Muscle layer of duodenum (tissue), 2 donors: ENCODE measurements around the gene CNPY1.

Experiments used
- H3K27ac ChIP-seq: one replicate; pipeline ENCODE4 v1.7.0; 2013; ENCODE audit warnings: mild to moderate bottlenecking, low read length
- H3K27me3 ChIP-seq: one replicate; pipeline ENCODE4 v1.7.0; 2013; ENCODE audit warnings: low read depth, mild to moderate bottlenecking, control low read depth, low read length
- H3K36me3 ChIP-seq, 2 donors: one replicate each; pipeline ENCODE4 v1.7.0; 2013; ENCODE audit warnings: low read length in 2 of 2, control low read depth in 1 of 2, mild to moderate bottlenecking in 1 of 2; ENCODE audit not compliant: insufficient read depth in 2 of 2, control insufficient read depth in 1 of 2
- H3K4me1 ChIP-seq, 2 donors: one replicate each; pipeline ENCODE4 v1.7.0; 2013; ENCODE audit warnings: low read length in 2 of 2, mild to moderate bottlenecking in 2 of 2, control low read depth in 1 of 2, moderate library complexity in 1 of 2; ENCODE audit not compliant: insufficient read depth in 2 of 2, control insufficient read depth in 1 of 2
- H3K4me3 ChIP-seq, 2 donors: one replicate each; pipeline ENCODE4 v1.7.0; 2013; ENCODE audit warnings: low read length in 2 of 2, low read depth in 1 of 2, mild to moderate bottlenecking in 1 of 2
- H3K9me3 ChIP-seq, 2 donors: one replicate each; pipeline ENCODE4 v1.7.0; 2013; ENCODE audit warnings: low read length in 2 of 2, control low read depth in 1 of 2, mild to moderate bottlenecking in 1 of 2; ENCODE audit not compliant: control insufficient read depth in 1 of 2
- donor health status: healthy.

The CNPY1 gene

GRCh38 chr7:155576900-155577508 lies 30.6 kb upstream of the CNPY1 start:
- Histone ChIP-seq H3K27ac (no peak overlapping the region), H3K4me1 (no peaks in the 10 kb centered on the region), H3K27me3 (no peaks in the 10 kb centered on the region), H3K4me3 (no peak overlapping the region), H3K36me3 (no peaks in the 10 kb centered on the region), H3K9me3 (no peaks in the 10 kb centered on the region)

GRCh38 chr7:155576416-155576815 lies 30.1 kb upstream of the CNPY1 start:
- Histone ChIP-seq H3K4me3 (no peak overlapping the region), H3K4me1 (no peaks in the 10 kb centered on the region), H3K9me3 (no peaks in the 10 kb centered on the region), H3K27ac (no peak overlapping the region), H3K27me3 (no peaks in the 10 kb centered on the region), H3K36me3 (no peaks in the 10 kb centered on the region)

GRCh38 chr7:155574556-155575290 lies 28.4 kb upstream of the CNPY1 start:
- no peaks in the 10 kb centered on the region for H3K36me3 ChIP-seq
- H3K4me3 ChIP-seq, result no peak overlapping the region
- no peaks in the 10 kb centered on the region for H3K4me1 ChIP-seq
- no peaks in the 10 kb centered on the region for H3K9me3 ChIP-seq
- no peaks in the 10 kb centered on the region for H3K27me3 ChIP-seq
- H3K27ac ChIP-seq, result no peak overlapping the region

GRCh38 chr7:155571581-155572345 lies 25.4 kb upstream of the CNPY1 start:
- no peak overlapping the region for H3K27ac ChIP-seq
- H3K27me3 ChIP-seq, result no peaks in the 10 kb centered on the region
- H3K36me3 ChIP-seq, result no peaks in the 10 kb centered on the region
- no peaks in the 10 kb centered on the region for H3K4me1 ChIP-seq
- no peak overlapping the region for H3K4me3 ChIP-seq
- no peaks in the 10 kb centered on the region for H3K9me3 ChIP-seq

GRCh38 chr7:155570991-155571390 lies 24.6 kb upstream of the CNPY1 start:
- Histone ChIP-seq H3K27me3 (no peaks in the 10 kb centered on the region), H3K9me3 (no peaks in the 10 kb centered on the region), H3K36me3 (no peaks in the 10 kb centered on the region), H3K27ac (no peak overlapping the region), H3K4me3 (no peak overlapping the region), H3K4me1 (no peaks in the 10 kb centered on the region)

GRCh38 chr7:155570171-155570958 lies 24.0 kb upstream of the CNPY1 start:
- H3K9me3 ChIP-seq, result no peaks in the 10 kb centered on the region
- H3K27me3 ChIP-seq, result no peaks in the 10 kb centered on the region
- no peaks in the 10 kb centered on the region for H3K36me3 ChIP-seq
- H3K27ac ChIP-seq, result no peak overlapping the region
- H3K4me3 ChIP-seq, result no peak overlapping the region
- H3K4me1 ChIP-seq, result no peaks in the 10 kb centered on the region

GRCh38 chr7:155569681-155570080 lies 23.3 kb upstream of the CNPY1 start:
- Histone ChIP-seq H3K27me3 (no peaks in the 10 kb centered on the region), H3K27ac (no peak overlapping the region), H3K9me3 (no peaks in the 10 kb centered on the region), H3K4me3 (no peak overlapping the region), H3K4me1 (no peaks in the 10 kb centered on the region), H3K36me3 (no peaks in the 10 kb centered on the region)

GRCh38 chr7:155568842-155569494 lies 22.6 kb upstream of the CNPY1 start:
- H3K27ac ChIP-seq, result no peak overlapping the region
- H3K36me3 ChIP-seq, result no peaks in the 10 kb centered on the region
- H3K27me3 ChIP-seq, result no peaks in the 10 kb centered on the region
- H3K4me1 ChIP-seq, result no peaks in the 10 kb centered on the region
- H3K4me3 ChIP-seq, result no peak overlapping the region
- H3K9me3 ChIP-seq, result no peaks in the 10 kb centered on the region

- H3K9me3 ChIP-seq, result no peaks in the 10 kb centered on the region
- H3K27me3 ChIP-seq, result no peaks in the 10 kb centered on the region
- no peaks in the 10 kb centered on the region for H3K36me3 ChIP-seq
- H3K27ac ChIP-seq, result no peak overlapping the region
- no peaks in the 10 kb centered on the region for H3K4me1 ChIP-seq
- H3K4me3 ChIP-seq, result no peak overlapping the region
Observed at GRCh38 chr7:155568333-155568660, 21.9 kb upstream of the CNPY1 start.

GRCh38 chr7:155567646-155568332 lies 21.4 kb upstream of the CNPY1 start:
- Histone ChIP-seq H3K36me3 (no peaks in the 10 kb centered on the region), H3K27ac (no peak overlapping the region), H3K4me1 (no peaks in the 10 kb centered on the region), H3K27me3 (no peaks in the 10 kb centered on the region), H3K4me3 (no peak overlapping the region), H3K9me3 (no peaks in the 10 kb centered on the region)
